ENCODE measurements around the gene WDR81.

WDR81 gene

GRCh38 chr17:1683459-1683858 is 41.0 kb upstream of the WDR81 start:
- no peaks in the 10 kb centered on the region for H3K9me3 ChIP-seq (ENCODE audit: control insufficient read depth, insufficient read depth, low read depth, low read length)
- ChIA-PET CTCF (interaction anchor here (1.2 to 8.5 kb wide), 4 partner anchors 11 to 109 kb away, joined by 4 to 66 read pairs (median 8); no protein-coding TSS in a partner anchor), POLR2A (interaction anchor here (0.6 to 3.4 kb wide), 18 partner anchors 8 to 362 kb away, joined by 3 to 45 read pairs (median 4); partner anchors contain the start of genes RILP and SLC43A2)
- peak overlapping the region; percentile 99 for H3K4me3 ChIP-seq (ENCODE audit: low read depth, low read length)
- H3K4me1 ChIP-seq (ENCODE audit: control insufficient read depth, insufficient read depth, low read length), result peaks cover 10% of the 10 kb centered on the region; the same call in 1 of the 2 replicates
- peaks cover 50 to 53% of the 10 kb centered on the region in 2 experiments for H3K36me3 ChIP-seq (ENCODE audit: control insufficient read depth in 2 of 2, insufficient read depth in 1 of 2, low read length in 2 of 2)
- no peak for TF ChIP-seq ZNF394 (tag by site-specific recombination; IDR thresholded peaks at IDR 0.05; ENCODE audit: borderline replicate concordance)
- no peak for TF ChIP-seq WT1 (tag by site-specific recombination; IDR thresholded peaks at IDR 0.05)
- TF ChIP-seq ZNF169 (tag by site-specific recombination; IDR thresholded peaks at IDR 0.05), result no peak
- TF ChIP-seq ZNF623 (tag by site-specific recombination; IDR thresholded peaks at IDR 0.05), result no peak
- no peak for TF ChIP-seq ZBTB17 (tag by site-specific recombination; IDR thresholded peaks at IDR 0.05)
- TF ChIP-seq ZNF174 (tag by site-specific recombination; IDR thresholded peaks at IDR 0.05), result no peak
- no peak for TF ChIP-seq ZNF341 (tag by site-specific recombination; IDR thresholded peaks at IDR 0.05; ENCODE audit: low read depth)
- no peak for TF ChIP-seq ZNF433 (tag by site-specific recombination; IDR thresholded peaks at IDR 0.05; ENCODE audit: low read depth)
- no peak for TF ChIP-seq KLF8 (tag by site-specific recombination; IDR thresholded peaks at IDR 0.05)
- 0 out of 2 replicates have a peak overlapping the region, but pooled peaks have one; percentile 36 for H3K27ac ChIP-seq (ENCODE audit: extremely low read depth, low read depth, low read length)

GRCh38 chr17:1684378-1685189 is 39.9 kb upstream of the WDR81 start, which contains the start of gene PRPF8:
Gene PRPF8 (minus strand): TSS chr17:1684867. CDS start chr17:1684571, 296 bp downstream.
- CTCF ChIA-PET, result interaction anchor here (0.7 to 8.5 kb wide), 5 partner anchors 12 to 141 kb away, joined by 3 to 66 read pairs (median 6); no protein-coding TSS in a partner anchor
- Histone ChIP-seq H3K4me1 (ENCODE audit: control insufficient read depth, insufficient read depth, low read length) (peaks cover 10% of the 10 kb centered on the region; the same call in 1 of the 2 replicates), H3K4me3 (ENCODE audit: low read depth, low read length) (peak within 1 kb of the TSS; percentile 99), H3K36me3 (ENCODE audit: control insufficient read depth in 2 of 2, insufficient read depth in 1 of 2, low read length in 2 of 2) (peaks cover 41% of the 10 kb centered on the region in 2 experiments), H3K27ac (ENCODE audit: extremely low read depth, low read depth, low read length) (peak within 1 kb of the TSS; percentile 94), H3K9me3 (ENCODE audit: control insufficient read depth, insufficient read depth, low read depth, low read length) (no peaks in the 10 kb centered on the region)
- POLR2A ChIA-PET, result interaction anchor here (0.7 to 3.4 kb wide), 17 partner anchors 9 to 354 kb away, joined by 3 to 45 read pairs (median 4); partner anchors contain the start of genes RILP and SLC43A2
- TF ChIP-seq ZNF223 (tag by site-specific recombination; IDR thresholded peaks at IDR 0.05), result no peak
- TF ChIP-seq ZNF580 (tag by site-specific recombination; IDR thresholded peaks at IDR 0.05), result no peak; the same call in 1 of the 2 replicates
- TF ChIP-seq ZNF404 (tag by site-specific recombination; IDR thresholded peaks at IDR 0.05), result no peak
- TF ChIP-seq ZBTB20 (tag by site-specific recombination; IDR thresholded peaks at IDR 0.05), result peak; percentile 99
- no peak for TF ChIP-seq ZSCAN4 (tag by site-specific recombination; IDR thresholded peaks at IDR 0.05)
- peak; percentile 47; the same call in 1 of the 2 replicates for TF ChIP-seq ZNF121 (tag by site-specific recombination; IDR thresholded peaks at IDR 0.05)
- TF ChIP-seq PRDM10 (tag by site-specific recombination; IDR thresholded peaks at IDR 0.05), result 0 out of 2 replicates have a peak, but pooled peaks have one; percentile 19
- TF ChIP-seq PRDM1 (tag by site-specific recombination; IDR thresholded peaks at IDR 0.05), result peak; percentile 80
- TF ChIP-seq SP7 (tag by site-specific recombination; IDR thresholded peaks at IDR 0.05), result peak; percentile 72; the same call in 1 of the 2 replicates
- peak; percentile 92 for TF ChIP-seq SP3 (tag by site-specific recombination; IDR thresholded peaks at IDR 0.05)
- peak; percentile 38; the same call in 1 of the 2 replicates for TF ChIP-seq ZNF600 (tag by site-specific recombination; IDR thresholded peaks at IDR 0.05)
- TF ChIP-seq ZNF37A (tag by site-specific recombination; IDR thresholded peaks at IDR 0.05), result 0 out of 2 replicates have a peak, but pooled peaks have one; percentile 39
- TF ChIP-seq ZNF133 (tag by site-specific recombination; IDR thresholded peaks at IDR 0.05), result no peak
- 0 out of 2 replicates have a peak, but pooled peaks have one; percentile 16 for TF ChIP-seq ZFHX2 (tag by site-specific recombination; conservative IDR thresholded peaks at IDR 0.05)
- peak; percentile 83; the same call in 1 of the 2 replicates for TF ChIP-seq ZNF561 (tag by site-specific recombination; IDR thresholded peaks at IDR 0.05; ENCODE audit: borderline replicate concordance)
- no peak for TF ChIP-seq ZNF23 (tag by site-specific recombination; IDR thresholded peaks at IDR 0.05; ENCODE audit: borderline replicate concordance)
- peak; percentile 97 for TF ChIP-seq SP2 (tag by site-specific recombination; IDR thresholded peaks at IDR 0.05)
- peak; percentile 67 for TF ChIP-seq ZBTB17 (tag by site-specific recombination; IDR thresholded peaks at IDR 0.05)
- peak; percentile 64 for TF ChIP-seq KLF17 (tag by site-specific recombination; IDR thresholded peaks at IDR 0.05)
- TF ChIP-seq ZNF76 (tag by site-specific recombination; IDR thresholded peaks at IDR 0.05; ENCODE audit: borderline replicate concordance, low read depth), result peak; percentile 83

Data from HEK293 (cell line).